Keratinocyte (primary cell): ENCODE measurements around the gene UQCRH. TPM values are rescaled to one million over a fixed set of nuclear protein-coding genes. Genes with fewer than 3 reads are reported as not detected.

ENCODE experiments used
- DNase-seq: peaks from one replicate; pipeline ENCODE4 v3.0.0-alpha.2; 2011; ENCODE audit warnings: low read depth, missing footprints, low spot score
- FAIRE-seq: peaks from 2 replicates; lab custom pipeline; 2011; peaks lifted over from hg19 to GRCh38; lab: Jason Lieb, UNC
- H2AFZ ChIP-seq: 2 replicates; pipeline ENCODE4 v1.6.0; 2012; ENCODE audit warnings: low read length, control low read depth, inconsistent platforms; ENCODE audit not compliant: control insufficient read depth
- H3K27ac ChIP-seq: 2 replicates; pipeline ENCODE4 v1.5.1; 2011; ENCODE audit warnings: low read length; ENCODE audit not compliant: control insufficient read depth, insufficient read depth
- H3K27me3 ChIP-seq: 3 replicates; pipeline ENCODE4 v1.6.0; 2011; ENCODE audit warnings: low read length; ENCODE audit not compliant: control insufficient read depth, insufficient read depth; ENCODE audit errors: extremely low read depth
- H3K36me3 ChIP-seq, 2 experiments: 2 replicates in 1 of 2; 3 replicates in 1 of 2; pipeline ENCODE4 v1.5.1; 2011; ENCODE audit warnings: low read length in 2 of 2, mild to moderate bottlenecking in 1 of 2; ENCODE audit not compliant: control insufficient read depth in 2 of 2, insufficient read depth in 2 of 2; ENCODE audit errors: extremely low read depth in 1 of 2
- H3K4me1 ChIP-seq: 3 replicates; pipeline ENCODE4 v1.5.1; 2011; ENCODE audit warnings: low read length; ENCODE audit not compliant: control insufficient read depth, insufficient read depth; ENCODE audit errors: extremely low read depth
- H3K4me2 ChIP-seq: 3 replicates; pipeline ENCODE4 v1.6.0; 2011; ENCODE audit warnings: low read depth, low read length; ENCODE audit not compliant: control insufficient read depth, insufficient read depth; ENCODE audit errors: extremely low read depth
- H3K4me3 ChIP-seq, 3 experiments: fragments of 200-600 bp in 1 of 3; sonication (generic) in 1 of 3; 2 replicates in 2 of 3; 3 replicates in 1 of 3; pipeline ENCODE4 v1.5.1; 2011 to 2016; ENCODE audit warnings: low read length in 3 of 3, mild to moderate bottlenecking in 3 of 3, control low read depth in 2 of 3, inconsistent platforms in 1 of 3, low read depth in 1 of 3, mixed read lengths in 1 of 3, mixed run types in 1 of 3, moderate library complexity in 1 of 3; ENCODE audit not compliant: control insufficient read depth in 2 of 3, insufficient read depth in 2 of 3; ENCODE audit errors: extremely low read depth in 1 of 3
- H3K79me2 ChIP-seq: 2 replicates; pipeline ENCODE4 v1.6.0; 2012; ENCODE audit warnings: low read length; ENCODE audit not compliant: control insufficient read depth, insufficient read depth
- H3K9ac ChIP-seq: 3 replicates; pipeline ENCODE4 v1.6.0; 2011; ENCODE audit warnings: low read length; ENCODE audit not compliant: control insufficient read depth, insufficient read depth; ENCODE audit errors: extremely low read depth
- H3K9me1 ChIP-seq: 3 replicates; pipeline ENCODE4 v1.6.0; 2011; ENCODE audit warnings: low read length; ENCODE audit not compliant: control insufficient read depth, insufficient read depth; ENCODE audit errors: extremely low read depth
- H3K9me3 ChIP-seq: 2 replicates; pipeline ENCODE4 v1.5.1; 2012; ENCODE audit warnings: low read depth, low read length; ENCODE audit not compliant: control insufficient read depth
- H4K20me1 ChIP-seq: 3 replicates; pipeline ENCODE4 v1.6.0; 2011; ENCODE audit warnings: low read length; ENCODE audit not compliant: control insufficient read depth, insufficient read depth; ENCODE audit errors: extremely low read depth
- EZH2 ChIP-seq: IDR thresholded peaks from one replicate; pipeline ENCODE4 v1.6.1; 2012; ENCODE audit warnings: inconsistent platforms, mild to moderate bottlenecking, low read length, moderate library complexity
- dilution Hi-C: fragments of 300-500 bp; cut with MboI; formaldehyde crosslinking; loops from one replicate; pipeline ENCODE4 v1.7.0; 2020; ENCODE audit warnings: low sequenced_read_pairs; ENCODE audit not compliant: extremely low pct_ligation_motif_present
- polyA plus RNA-seq, 5 experiments: library from polyadenylated mRNA; depleted of rRNA in 3 of 5; stranded (reverse) in 3 of 5; stranded (forward) in 1 of 5; unstranded in 1 of 5; fragments of >200 nt; gene quantifications; 1 replicate in 1 of 5; 2 replicates in 3 of 5; 3 replicates in 1 of 5; pipeline versions ENCODE4 v1.2.1 to v1.2.3, GENCODE V29; 2011 to 2012; ENCODE audit warnings: missing spikeins in 2 of 5, low read depth in 1 of 5, low replicate concordance in 1 of 5
- TF ChIP-seq, protein P1 (sequence below), 3 experiments: IDR thresholded peaks in 1 of 3; conservative IDR thresholded peaks in 1 of 3; optimal IDR thresholded peaks in 1 of 3; 2 replicates in 2 of 3; 3 replicates in 1 of 3; pipeline versions ENCODE3 to v1.5.1; 2011; ENCODE audit warnings: low read length in 3 of 3, mild to moderate bottlenecking in 3 of 3, moderate library complexity in 2 of 3, control low read depth in 1 of 3, inconsistent platforms in 1 of 3; ENCODE audit not compliant: insufficient read depth in 2 of 3; ENCODE audit errors: extremely low read depth in 1 of 3

Gene UQCRH
- polyA plus RNA-seq, 1 donor (not counting 4 experiments of a cell fraction or from before 2014, with no cell fraction given): 970 TPM

DNA sequence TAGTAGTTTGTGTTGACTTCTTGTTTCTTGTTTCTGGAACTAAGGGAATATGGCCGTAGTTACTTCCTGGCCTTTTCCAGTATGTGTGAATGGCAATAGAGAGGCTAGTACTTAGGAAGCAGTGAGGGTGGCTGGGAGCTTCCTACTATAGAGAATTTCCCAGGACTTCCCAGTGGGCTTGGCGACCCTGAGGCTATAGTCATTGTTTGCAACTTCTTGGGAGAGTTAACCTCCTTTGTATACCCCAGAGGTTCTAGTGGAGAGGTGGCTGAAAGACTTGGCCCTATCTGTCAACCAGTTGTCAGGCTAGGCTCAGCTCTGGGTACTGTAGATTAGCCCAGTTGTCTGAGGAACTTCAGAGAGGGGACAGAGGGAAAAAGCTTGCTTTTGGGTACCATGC is 40.4 kb upstream of the UQCRH start:
- dilution Hi-C loops: no loop called here
- no peak overlapping the region for H2AFZ ChIP-seq
- no peaks in the 10 kb centered on the region for H3K27me3 ChIP-seq
- no peak overlapping the region for H3K4me2 ChIP-seq
- DNase-seq (no peak), FAIRE-seq (no peak)
- no peaks in the 10 kb centered on the region for H3K9me1 ChIP-seq
- no peak overlapping the region for H3K4me3 ChIP-seq
- no peaks in the 10 kb centered on the region for H3K4me1 ChIP-seq
- no peaks in the 10 kb centered on the region for H3K79me2 ChIP-seq
- no peak overlapping the region for H3K27ac ChIP-seq
- H3K9me3 ChIP-seq: no peaks in the 10 kb centered on the region
- H4K20me1 ChIP-seq: no peaks in the 10 kb centered on the region
- H3K36me3 ChIP-seq: peaks cover 0 to 26% of the 10 kb centered on the region in 2 experiments
- TF ChIP-seq, protein P1, sequence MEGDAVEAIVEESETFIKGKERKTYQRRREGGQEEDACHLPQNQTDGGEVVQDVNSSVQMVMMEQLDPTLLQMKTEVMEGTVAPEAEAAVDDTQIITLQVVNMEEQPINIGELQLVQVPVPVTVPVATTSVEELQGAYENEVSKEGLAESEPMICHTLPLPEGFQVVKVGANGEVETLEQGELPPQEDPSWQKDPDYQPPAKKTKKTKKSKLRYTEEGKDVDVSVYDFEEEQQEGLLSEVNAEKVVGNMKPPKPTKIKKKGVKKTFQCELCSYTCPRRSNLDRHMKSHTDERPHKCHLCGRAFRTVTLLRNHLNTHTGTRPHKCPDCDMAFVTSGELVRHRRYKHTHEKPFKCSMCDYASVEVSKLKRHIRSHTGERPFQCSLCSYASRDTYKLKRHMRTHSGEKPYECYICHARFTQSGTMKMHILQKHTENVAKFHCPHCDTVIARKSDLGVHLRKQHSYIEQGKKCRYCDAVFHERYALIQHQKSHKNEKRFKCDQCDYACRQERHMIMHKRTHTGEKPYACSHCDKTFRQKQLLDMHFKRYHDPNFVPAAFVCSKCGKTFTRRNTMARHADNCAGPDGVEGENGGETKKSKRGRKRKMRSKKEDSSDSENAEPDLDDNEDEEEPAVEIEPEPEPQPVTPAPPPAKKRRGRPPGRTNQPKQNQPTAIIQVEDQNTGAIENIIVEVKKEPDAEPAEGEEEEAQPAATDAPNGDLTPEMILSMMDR (optimal IDR thresholded peaks at IDR 0.05 in 1 of 3, IDR thresholded peaks at IDR 0.05 in 1 of 3, conservative IDR thresholded peaks at IDR 0.05 in 1 of 3; ENCODE audit: extremely low read depth in 1 of 3, insufficient read depth in 2 of 3, low read length in 3 of 3): no peak
- no peak for TF ChIP-seq EZH2
- no peak overlapping the region for H3K9ac ChIP-seq

DNA sequence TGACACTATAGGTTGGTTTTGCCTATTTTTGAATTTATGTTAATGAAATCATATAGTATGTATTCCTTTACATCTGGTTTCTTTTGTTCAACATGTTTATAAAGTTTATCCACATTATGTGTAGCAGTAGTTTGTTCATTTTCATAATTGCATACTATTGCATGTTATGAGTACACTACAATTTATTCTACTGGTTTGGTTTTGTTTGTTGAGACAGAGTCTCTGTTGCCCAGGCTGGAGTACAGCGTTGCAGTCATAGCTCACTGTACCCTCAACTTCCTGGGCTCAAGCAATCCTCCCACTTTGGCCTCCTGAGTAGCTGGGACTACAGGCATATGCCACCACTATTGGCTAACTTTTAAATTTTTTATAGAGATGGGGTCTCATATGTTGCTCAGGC is 34.9 kb upstream of the UQCRH start:
- no peak for FAIRE-seq
- Histone ChIP-seq H3K9ac (no peak overlapping the region), H3K4me3 (no peak overlapping the region), H3K9me1 (no peaks in the 10 kb centered on the region), H3K9me3 (no peaks in the 10 kb centered on the region), H3K79me2 (no peaks in the 10 kb centered on the region), H3K27me3 (no peaks in the 10 kb centered on the region), H3K27ac (no peak overlapping the region), H2AFZ (no peak overlapping the region), H3K4me2 (no peak overlapping the region), H3K4me1 (no peaks in the 10 kb centered on the region), H4K20me1 (no peaks in the 10 kb centered on the region), H3K36me3 (peaks cover 0 to 32% of the 10 kb centered on the region in 2 experiments)
- dilution Hi-C loops: no loop called here
- TF ChIP-seq EZH2: no peak
- TF ChIP-seq, protein P1 (optimal IDR thresholded peaks at IDR 0.05 in 1 of 3, IDR thresholded peaks at IDR 0.05 in 1 of 3, conservative IDR thresholded peaks at IDR 0.05 in 1 of 3; ENCODE audit: extremely low read depth in 1 of 3, insufficient read depth in 2 of 3, low read length in 3 of 3): no peak
- DNase-seq: no peak
